Peyer's patch (tissue), 4 donors: ENCODE data around the gene ELF1.

ENCODE experiments used
- CTCF ChIP-seq, 6 experiments: fragments of 450-650 bp in 4 of 6; fragments of 200-600 bp in 2 of 6; sonication (generic) in 1 of 6; IDR thresholded peaks; one replicate each; pipeline ENCODE4 v1.5.1; 2017 to 2019; ENCODE audit warnings: antibody characterized with exemption in 6 of 6, mild to moderate bottlenecking in 3 of 6, moderate library complexity in 1 of 6
- POLR2A ChIP-seq, 2 donors: fragments of 450-650 bp; IDR thresholded peaks; one replicate each; pipeline ENCODE4 v1.5.1; 2017; ENCODE audit warnings: antibody characterized with exemption in 2 of 2, mild to moderate bottlenecking in 2 of 2, moderate library complexity in 2 of 2

- TF ChIP-seq CTCF (IDR thresholded peaks at IDR 0.05) (no peak), POLR2A (IDR thresholded peaks at IDR 0.05) (no peak)
Measured at GRCh38 chr13:40928980-40929379, 90.1 kb downstream of the ELF1 start.
